ENCODE results near the gene PNMA6A.
"Not testable (repeated sequence)": the region's sequence is repeated elsewhere in the genome, so short reads cannot be mapped to it uniquely, and the experiment has no call there.

DNA sequence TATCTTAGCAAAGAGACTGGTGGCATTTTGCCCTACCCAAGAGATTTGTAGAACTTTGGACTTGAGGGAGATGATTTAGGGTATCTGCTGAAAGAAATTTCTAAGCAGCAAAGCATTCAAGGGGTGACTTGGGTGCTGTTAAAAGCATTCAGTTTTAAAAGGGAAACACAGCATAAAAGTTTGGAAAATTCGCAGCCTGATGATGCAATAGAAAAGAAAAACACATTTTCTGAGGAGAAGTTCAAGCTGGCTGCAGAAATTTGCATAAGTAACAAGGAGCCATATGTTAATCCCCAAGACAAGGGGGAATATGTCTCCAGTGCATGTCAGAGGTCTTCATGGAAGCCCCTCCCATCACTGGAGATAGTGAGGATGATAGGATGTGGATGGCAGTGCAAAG is 32.7 kb downstream of the PNMA6A start:
- TF ChIP-seq EP300 (IDR thresholded peaks at IDR 0.05; ENCODE audit: low read depth); POLR2A (IDR thresholded peaks at IDR 0.05): not testable (repeated sequence)
- TF ChIP-seq, protein P1, sequence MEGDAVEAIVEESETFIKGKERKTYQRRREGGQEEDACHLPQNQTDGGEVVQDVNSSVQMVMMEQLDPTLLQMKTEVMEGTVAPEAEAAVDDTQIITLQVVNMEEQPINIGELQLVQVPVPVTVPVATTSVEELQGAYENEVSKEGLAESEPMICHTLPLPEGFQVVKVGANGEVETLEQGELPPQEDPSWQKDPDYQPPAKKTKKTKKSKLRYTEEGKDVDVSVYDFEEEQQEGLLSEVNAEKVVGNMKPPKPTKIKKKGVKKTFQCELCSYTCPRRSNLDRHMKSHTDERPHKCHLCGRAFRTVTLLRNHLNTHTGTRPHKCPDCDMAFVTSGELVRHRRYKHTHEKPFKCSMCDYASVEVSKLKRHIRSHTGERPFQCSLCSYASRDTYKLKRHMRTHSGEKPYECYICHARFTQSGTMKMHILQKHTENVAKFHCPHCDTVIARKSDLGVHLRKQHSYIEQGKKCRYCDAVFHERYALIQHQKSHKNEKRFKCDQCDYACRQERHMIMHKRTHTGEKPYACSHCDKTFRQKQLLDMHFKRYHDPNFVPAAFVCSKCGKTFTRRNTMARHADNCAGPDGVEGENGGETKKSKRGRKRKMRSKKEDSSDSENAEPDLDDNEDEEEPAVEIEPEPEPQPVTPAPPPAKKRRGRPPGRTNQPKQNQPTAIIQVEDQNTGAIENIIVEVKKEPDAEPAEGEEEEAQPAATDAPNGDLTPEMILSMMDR (IDR thresholded peaks at IDR 0.05), result not testable (repeated sequence)

All from transverse colon (tissue), 3 donors.